Activated T-cell treated with anti-CD3 and anti-CD28 coated beads for 4 hours (primary cell): Measurements from ENCODE around the gene CTNNAL1.

Source experiments
- DNase-seq: peaks from one replicate; pipeline ENCODE4 v3.0.0-alpha.2; 2020

CTNNAL1 gene

DNA sequence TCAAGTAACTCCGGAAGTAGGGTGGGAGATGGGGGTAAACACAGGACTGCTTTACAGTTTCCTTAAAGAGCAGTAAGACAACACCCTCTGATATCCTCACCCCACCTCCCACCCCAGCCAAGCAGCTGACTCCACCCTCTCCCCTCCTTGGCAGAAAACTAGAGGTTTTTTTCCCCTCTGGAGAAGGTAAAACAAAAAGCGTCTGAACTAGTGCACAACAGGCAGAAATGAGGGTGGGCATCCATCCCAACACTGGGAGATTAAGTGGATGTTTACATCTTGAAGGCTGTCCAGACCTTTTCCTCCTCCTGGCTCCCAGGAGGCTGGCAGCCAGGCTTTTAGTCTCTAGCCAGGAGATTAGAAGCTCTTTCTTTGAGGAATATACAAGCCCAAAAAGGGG, 13.9 kb upstream of the CTNNAL1 start:
- DNase-seq, result no peak

DNA sequence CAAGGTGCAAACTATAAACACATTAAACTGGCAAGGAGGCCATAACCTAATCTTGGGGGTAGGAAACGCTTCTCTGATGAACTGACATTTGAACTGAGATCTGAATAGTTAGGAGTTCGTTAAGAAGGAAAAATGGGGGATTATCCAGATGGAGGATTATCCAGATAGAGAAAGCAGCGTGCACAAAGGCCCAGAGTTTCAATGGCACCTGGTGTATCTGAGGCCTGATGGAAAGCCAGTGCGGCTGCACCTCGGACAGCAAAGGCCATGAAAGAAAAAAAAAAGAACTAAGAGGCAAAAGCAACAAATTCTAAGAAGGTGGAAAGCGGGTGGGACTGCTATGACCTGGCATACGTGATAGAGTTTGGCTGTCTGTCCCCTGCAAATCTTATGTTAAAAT, 13.0 kb upstream of the CTNNAL1 start:
- DNase-seq, result no peak

DNA sequence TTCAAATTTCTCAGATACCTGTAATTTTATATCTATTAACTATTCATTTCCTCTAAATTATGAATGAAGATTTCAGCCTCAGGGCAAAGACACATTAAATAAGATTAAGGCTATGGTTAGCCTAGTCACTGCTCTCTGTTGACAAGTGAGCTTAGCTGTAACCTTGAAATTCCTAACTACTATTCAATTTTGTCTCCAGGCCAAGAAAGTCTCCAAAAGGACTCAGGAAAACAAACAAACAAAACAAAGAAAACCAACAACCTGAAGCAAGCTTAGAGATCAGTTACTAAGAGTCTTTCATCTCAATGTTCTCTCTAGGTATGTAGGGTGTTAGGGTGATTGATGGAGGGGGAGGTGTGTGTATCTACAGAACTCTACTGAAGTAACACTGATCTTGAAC, 9.6 kb upstream of the CTNNAL1 start:
- DNase-seq, result no peak

DNA sequence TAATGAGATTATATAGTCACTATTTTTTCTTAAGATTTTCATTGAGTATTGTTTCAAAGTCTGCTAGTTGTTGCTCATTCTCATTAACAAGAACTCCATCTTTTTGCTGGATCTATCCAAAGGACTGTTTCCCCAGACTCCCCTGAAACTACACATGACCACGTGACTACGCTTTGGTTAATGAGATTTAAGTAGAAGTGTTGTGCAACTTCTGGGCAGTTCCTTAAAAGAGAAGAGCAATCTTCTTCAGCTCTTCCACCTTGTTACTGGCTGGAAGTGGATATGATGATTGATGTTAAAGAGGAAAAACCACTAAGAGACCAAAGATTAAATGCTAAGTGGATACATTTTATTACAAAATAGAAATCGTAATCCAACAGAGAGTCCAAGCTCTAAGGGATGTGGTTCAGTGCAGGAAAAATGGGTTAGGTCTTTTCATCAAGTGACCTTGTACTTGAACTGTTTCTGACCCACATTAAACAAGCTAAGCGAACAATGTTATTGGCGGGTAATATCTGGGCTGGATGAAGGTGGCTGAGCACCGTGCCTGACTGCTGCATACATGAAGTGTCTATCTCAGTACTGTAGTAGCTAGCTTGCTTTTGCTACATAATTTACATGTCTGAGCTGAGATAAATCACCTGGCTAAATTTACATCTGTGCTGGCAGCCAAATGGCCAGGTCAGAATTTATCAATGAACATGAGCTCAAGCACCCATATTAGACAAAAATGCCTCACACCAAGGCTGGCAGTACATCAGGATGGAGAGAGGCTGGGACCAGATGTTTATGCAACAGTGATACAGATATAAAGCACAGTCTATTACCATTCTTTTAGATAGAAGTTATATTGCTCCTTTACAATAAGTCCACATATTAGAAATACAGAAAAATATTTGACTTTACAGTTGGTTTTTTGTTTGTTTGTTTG, 7.5 kb upstream of the CTNNAL1 start:
- DNase-seq, result no peak

DNA sequence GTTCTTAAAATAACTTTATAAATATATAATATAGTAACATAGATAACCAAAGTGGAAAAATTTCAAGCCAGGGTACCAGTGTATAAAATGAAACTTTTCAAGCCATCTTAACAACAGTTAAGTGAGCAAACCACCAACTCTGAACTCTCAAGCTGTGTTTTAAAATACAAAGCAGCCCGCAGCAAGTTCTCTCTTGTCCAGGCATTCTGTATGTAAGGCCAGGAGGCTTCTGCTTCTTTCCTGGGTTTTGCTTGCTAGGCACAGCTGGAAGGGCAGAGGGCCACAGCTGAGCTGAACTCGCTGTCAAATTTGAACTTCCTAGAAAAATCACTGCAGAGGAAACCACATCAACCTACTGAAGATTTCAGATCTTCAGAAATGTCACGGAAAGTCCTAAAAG, 6.8 kb upstream of the CTNNAL1 start:
- DNase-seq, result no peak

DNA sequence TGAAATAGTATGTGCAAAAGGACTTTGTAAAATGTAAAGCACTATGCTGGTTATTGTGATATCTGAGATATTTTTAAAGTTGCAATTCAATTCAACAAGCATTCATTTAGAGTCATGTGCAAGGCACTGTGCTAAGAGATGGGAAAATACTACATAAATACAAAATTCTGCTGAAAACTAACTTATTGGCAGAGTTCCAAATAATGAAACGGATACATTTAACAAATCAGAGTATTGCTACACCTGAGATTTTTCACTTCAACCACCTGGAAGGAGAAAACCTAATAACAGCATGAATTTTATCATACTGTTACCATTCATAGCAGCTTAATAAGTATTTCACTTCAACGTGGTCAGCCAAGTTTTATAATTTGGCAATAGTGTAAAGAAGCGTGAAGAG, 6.1 kb upstream of the CTNNAL1 start:
- no peak for DNase-seq

DNA sequence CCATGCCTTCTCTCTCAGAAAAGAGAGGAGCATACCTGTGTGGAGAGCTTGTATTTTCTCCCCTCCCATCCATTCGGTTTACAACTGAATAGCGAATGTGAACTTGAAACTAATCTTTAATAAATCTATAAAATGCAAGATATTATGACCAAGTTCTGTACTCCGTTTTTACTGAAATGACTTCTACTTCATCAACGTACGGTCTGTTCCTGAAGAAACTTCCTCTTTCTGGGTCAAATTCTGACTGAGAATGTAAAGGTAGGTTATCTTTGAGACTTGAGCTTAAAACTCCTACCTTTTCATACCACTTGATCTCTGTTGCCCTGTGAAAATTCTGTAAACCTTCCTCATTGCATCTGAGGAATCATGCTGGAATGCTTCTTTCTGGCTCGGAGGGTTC, 4.2 kb upstream of the CTNNAL1 start:
- no peak for DNase-seq

DNA sequence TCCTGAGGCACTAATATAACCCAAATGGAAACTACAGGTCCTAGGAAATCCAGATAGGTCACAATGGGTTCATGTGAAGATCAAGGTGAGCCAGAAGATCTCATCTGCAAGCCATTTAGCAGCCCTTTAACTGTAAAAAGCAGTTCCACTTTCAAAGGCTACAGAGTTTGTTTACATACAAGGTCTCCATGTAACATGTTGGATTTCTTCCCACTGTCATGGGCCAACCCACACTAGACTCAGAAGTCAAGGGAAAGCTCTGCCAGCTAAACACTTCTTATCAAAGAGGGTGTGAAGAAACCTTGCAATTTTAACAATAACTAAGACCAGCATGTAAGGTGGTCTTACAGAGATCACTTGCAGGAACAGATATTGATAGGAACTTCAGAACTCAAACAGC, 3.8 kb upstream of the CTNNAL1 start:
- no peak for DNase-seq

DNA sequence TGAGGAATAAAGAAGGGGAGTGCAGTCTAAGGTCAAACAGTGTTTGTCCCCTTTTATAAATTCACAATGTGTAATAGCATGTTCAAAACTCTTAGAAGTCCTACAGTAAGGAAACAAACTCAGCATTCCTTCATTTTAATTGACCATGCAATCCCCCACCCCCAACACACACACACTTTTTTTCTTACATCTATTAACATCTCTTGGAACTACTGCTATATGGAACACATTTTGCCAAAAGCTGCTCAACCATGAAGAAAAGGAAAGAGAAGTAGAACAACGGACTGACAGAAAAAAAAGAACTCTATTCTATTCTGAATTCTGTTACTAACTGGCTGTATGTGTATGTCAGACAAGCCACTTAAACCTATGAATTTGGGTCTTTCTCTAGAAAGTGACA, 2.8 kb upstream of the CTNNAL1 start:
- DNase-seq, result no peak

DNA sequence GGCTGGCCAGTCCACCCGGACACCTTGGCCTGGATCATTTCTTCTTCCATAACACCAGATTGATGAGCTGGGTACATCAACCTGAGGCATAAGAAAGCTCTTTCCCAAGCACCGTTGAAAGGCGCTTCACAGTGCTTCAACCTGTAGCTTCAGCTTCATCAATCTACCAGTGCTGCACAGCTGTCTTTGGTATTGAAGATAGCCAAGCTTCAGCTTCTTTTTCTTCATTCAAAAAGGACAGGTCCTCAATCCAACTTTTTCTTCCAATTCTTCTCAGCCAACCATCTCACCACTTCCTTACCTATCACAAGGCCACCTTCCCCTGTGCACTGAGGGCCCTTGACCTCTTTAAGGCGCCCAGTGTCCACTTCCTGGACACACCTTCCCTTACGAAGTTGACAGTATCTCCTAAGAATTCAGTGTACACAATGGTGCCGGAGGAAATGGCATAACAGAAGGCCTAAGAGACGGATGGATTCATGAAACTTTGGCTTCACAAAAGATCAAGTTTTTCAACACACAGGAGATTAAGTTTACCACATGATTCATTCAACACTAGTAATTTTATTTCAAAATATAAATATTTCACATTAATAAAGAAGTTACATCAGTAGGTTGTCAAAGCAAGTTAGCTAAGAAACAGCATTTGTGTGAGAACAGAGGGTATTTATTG, 1.4 kb upstream of the CTNNAL1 start:
- DNase-seq, result no peak

DNA sequence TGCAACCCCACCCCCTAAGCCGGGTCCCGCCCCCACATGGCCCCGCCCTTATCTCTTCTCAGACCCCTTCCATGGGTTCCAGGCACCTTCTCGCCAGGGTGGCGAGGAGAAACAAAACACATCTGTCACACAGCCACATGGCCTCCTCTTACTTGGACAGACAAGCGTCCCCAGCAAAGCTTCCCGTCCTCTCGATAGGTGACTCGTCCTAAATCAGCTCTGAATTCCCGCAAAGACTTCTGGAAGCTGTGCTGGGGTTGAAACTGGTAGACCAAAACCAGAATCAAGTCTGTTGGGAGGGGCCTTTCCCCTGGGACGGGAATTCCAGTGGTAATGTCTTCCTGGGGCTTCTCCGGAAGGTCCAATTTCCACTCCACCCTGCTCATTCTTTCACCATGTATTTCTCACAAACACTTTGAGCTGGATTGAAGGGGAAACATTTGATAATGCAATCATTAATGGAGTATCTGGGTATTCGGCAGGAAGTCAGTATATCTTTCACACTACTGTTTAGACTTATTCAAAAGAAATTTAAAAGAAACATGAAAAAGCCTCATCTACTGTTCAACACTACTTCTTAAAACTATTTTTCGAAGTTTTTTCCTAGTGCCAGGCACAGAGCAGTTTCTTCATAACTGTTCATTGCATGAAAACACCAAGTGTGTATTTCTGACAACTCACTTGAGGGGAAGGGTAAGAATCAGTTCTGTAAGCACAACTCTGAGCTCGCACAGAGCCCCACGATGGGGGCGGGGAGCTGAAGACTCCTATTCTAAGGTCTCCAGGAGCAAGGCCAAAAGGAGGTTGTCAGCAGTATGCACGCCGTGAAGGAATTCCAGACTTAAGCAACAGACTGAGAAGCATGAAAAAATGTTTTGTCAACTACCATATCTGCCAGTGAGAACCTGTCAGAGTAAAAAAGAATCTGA, 644 bp upstream of the CTNNAL1 start:
- DNase-seq, result no peak

DNA sequence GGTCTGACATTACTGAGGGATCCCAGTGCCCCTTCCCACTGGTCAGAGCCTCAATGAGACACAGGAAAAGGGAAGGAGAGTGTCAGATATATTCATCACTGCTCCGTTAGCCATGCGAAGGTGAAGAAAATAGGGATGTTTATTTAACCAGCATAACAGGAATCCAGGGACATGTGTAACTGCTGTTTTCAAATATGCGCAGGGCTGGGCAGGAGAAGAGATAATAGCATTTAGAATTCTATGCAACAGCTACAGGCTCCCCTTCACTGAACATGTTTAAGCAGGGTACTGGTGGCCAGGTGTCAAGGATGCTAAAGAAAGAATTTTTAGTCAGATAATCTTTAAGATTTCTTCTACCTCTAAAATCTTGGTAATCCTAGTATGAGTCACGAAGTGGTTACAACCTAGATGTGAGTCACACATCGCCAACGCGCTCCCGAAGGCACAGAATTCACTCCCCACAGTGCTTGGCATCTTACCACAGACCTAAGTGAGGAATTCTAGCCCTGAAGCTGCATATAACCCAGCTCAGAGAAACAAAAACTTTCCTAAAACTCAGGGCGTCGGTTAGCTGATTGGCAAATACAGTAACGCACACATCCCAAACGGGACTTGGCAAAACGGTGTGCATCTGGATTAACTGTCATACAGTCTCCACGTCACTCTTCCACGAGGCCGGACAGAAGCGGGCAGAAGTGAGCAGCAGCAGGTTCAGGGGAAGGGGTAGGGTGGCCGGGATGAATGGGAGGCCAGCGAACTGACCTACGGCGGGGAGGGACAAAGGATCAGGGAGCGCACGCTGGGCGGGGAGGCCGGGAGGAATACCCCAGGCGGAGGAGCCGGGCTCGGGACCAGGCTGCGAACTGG, 1.1 kb downstream of the CTNNAL1 start:
- peak; percentile 40 for DNase-seq

DNA sequence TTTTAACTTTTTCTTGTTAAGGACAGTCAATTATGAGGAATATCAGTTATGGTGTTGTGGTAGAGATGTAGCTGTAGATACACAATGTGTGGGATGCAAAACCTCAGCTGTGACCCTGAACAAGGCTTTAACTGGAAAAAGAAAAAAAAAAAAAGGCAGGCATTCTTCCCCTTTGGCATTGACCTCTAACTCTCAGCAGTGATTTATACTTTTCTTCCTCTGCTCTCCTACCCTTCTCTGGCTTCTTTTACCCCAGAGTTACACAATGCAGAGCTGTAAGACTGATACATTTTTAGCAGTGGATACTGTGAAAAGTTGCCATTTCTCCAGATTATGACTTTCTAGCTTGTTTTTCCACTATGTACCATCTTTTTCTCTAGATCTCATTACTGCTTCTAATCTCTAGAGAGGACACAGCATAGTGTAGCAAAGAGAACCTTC, 2.0 kb downstream of the CTNNAL1 start:
- DNase-seq, result no peak

DNA sequence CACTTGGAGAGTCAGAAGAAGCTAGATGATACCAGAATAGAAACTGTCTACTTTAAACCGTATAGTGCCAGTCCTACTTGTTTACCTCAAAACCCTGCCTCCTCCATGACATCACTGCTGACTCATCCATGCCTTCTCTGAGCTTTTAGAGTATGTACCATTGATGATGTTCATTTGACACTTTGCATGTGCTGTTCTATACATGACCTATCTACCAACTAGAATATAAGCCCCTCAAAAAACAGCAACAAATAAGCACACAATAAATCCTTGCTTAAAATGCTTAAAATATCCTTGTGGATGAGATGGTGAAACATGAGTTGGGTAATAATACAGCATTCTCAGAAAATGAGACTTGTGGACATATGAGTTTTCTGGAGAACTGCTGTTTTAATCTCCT, 2.6 kb downstream of the CTNNAL1 start:
- DNase-seq, result peak; percentile 64

DNA sequence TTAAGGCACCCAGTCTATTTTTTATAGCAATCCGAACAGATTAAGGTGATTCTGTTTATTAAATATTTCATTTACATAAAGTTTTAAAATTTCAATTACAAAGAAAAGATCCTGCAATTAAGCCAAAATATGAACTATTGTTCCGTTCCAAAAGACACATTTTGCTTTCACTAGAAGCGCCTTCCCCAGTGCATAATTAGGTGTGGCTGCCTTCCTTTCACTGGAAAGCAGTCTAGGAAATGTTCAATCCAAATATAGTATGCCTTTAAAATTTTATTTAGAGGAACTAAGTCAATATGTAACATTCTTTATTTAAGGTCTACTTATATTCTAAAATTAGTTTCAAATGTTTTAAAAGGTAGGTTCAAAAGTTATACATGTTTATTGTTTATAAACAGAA, 7.6 kb downstream of the CTNNAL1 start:
- no peak for DNase-seq

DNA sequence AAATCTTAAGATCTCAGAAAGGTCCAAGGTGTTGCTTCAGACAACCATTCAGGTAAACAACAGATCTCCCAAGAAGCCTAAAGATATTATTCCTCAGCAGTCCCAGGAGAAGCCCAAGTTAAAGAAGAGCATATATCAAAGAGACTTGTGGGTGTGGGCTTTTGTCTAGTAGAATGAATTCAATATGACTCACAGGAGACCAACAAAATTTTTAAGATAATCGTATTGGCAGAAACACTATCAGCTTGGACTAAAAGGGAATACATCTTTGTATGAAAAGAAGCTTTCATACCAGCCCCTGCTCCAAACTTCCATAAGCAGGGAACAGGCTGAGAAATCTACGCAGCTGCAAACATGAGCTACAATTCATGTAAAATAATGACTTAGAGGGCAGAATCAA, 10.2 kb downstream of the CTNNAL1 start:
- no peak for DNase-seq

DNA sequence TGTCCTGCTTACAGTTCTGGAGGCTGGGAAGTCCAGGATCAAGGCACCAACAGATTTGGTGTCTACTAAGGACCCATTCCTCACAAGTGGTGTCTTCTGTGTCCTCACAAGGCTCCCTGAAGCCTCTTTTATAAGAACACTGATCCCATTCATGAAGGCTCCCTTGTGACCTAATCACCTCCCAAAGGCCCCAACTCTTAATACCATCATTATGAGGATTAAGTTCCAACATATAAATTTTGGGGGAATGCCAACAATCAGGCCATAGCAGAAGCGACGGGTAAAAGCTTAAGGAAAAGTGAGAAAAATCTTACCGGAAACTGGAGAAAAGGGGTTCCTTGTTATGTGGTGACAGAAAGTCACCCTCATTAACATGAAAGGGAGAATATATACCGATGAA, 11.2 kb downstream of the CTNNAL1 start:
- DNase-seq, result no peak

DNA sequence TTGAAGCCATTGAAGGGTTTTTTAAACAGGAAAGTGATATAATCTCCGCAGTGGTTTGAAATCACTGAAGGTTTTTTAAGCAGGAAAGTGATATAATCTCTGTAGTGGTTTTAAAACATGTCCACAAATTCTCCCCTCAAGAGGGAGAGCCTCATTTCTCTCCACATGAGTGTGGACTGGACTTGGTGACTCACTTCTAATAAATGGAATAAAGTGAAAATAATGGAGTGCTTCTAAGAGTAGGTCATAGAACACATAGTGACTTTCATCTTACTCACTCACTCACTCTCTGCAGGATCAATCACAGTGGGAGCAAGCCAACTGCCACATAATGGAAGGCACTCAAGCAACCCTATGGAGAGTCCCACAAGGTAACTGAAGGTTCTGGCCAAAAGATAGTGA, 12.0 kb downstream of the CTNNAL1 start:
- no peak for DNase-seq

DNA sequence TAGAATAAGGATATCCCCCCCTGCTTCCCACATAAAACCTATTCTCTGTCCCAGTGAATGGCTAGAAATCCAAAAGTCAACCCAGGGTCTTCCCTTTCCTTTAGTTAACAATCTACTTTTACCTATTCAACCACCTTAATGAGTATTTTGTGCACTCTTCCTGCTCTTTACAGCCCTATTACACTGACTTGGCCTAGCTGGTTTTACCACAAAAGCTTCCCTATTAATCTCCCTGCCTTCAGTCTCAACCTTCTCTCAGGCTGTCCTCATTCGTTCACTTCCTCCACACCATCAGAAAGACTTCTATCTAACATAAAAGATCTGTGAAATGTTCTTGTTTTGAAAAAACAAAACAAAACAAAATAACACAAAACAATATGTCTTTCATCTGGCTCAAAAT, 16.2 kb downstream of the CTNNAL1 start:
- DNase-seq, result no peak

DNA sequence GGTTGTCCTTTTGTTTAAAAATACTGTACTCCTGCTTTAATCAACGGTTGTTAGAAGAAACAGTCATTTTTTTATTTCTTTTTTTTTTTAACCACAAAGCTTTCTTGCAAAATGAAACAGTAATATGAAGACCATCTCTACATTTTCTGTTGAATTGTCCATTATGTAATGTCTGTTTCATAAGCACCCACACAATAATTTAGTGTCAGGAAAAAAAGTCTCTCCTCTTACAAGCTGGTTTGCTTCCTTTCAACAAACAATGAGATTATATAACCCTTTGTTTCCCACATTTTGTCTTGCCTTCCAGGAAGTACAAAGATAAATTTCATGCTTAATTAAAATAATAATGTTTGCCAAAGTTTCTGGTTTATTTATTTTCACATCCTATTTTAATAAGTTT, 16.7 kb downstream of the CTNNAL1 start:
- DNase-seq, result no peak

DNA sequence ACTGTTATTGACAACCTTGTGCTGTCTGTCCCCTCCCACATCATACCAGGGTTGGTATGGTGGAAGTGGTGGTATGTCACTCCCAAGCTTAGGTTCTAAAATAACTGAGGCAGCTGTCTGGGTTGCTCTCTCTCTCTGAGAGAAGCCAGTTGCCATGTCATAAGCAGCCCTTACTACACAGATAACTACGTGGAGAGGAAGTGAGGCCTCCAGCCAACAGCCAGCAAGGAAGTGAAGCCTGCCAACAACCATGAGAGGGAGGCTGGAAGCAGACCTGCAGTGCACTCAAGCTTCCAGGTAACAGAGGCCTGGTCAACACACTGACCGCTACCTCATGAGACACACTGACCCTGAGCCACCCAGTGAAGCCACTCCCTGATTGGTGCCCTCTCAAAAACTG, 18.6 kb downstream of the CTNNAL1 start:
- no peak for DNase-seq

DNA sequence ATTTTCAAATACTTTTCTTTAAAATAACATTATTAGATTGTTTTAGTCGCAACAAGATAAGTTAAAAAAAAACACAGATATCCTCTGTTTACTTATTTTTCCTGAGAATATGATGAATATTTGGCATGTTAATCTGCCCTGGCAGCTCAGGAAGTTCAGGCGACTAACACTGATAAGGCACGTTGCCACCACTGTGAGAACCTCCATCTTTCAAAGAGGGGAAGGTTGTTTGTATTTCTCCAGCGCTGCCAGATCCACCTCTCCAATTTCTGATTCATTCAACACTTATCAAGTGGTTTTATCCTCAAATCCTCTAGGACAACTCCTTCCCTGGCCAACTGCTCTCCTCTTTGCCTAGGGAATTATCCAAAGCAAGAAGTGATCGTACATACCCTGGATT, 21.8 kb downstream of the CTNNAL1 start:
- no peak for DNase-seq
